ENCODE data around the gene GABBR1.

The GABBR1 gene

GRCh38 chr6:29617782-29618554 lies 15.0 kb downstream of the GABBR1 start:
- Histone ChIP-seq H3K36me3 (ENCODE audit: control insufficient read depth, insufficient read depth, low read length) (peaks cover 98% of the 10 kb centered on the region), H3K27ac (ENCODE audit: low read depth, low read length) (no peak overlapping the region), H3K4me1 (ENCODE audit: control insufficient read depth, insufficient read depth, low read length) (peaks cover 13% of the 10 kb centered on the region; the same call in 1 of the 2 replicates), H3K4me3 (ENCODE audit: low read depth, low read length) (no peak overlapping the region), H3K27me3 (ENCODE audit: control insufficient read depth, insufficient read depth, low read length) (no peaks in the 10 kb centered on the region), H3K9ac (ENCODE audit: low read length) (no peak overlapping the region), H3K9me3 (ENCODE audit: control insufficient read depth, insufficient read depth, low read depth, low read length) (no peaks in the 10 kb centered on the region)

GRCh38 chr6:29611426-29611825 lies 21.6 kb downstream of the GABBR1 start:
- Histone ChIP-seq H3K9ac (ENCODE audit: low read length) (no peak overlapping the region), H3K4me3 (ENCODE audit: low read depth, low read length) (no peak overlapping the region), H3K9me3 (ENCODE audit: control insufficient read depth, insufficient read depth, low read depth, low read length) (no peaks in the 10 kb centered on the region), H3K27ac (ENCODE audit: low read depth, low read length) (no peak overlapping the region; the same call in 1 of the 2 replicates), H3K4me1 (ENCODE audit: control insufficient read depth, insufficient read depth, low read length) (no peaks in the 10 kb centered on the region), H3K36me3 (ENCODE audit: control insufficient read depth, insufficient read depth, low read length) (peaks cover 98% of the 10 kb centered on the region), H3K27me3 (ENCODE audit: control insufficient read depth, insufficient read depth, low read length) (no peaks in the 10 kb centered on the region)

GRCh38 chr6:29610540-29610939 lies 22.4 kb downstream of the GABBR1 start:
- no peak overlapping the region for H3K9ac ChIP-seq (ENCODE audit: low read length)
- peaks cover 99% of the 10 kb centered on the region for H3K36me3 ChIP-seq (ENCODE audit: control insufficient read depth, insufficient read depth, low read length)
- no peaks in the 10 kb centered on the region for H3K27me3 ChIP-seq (ENCODE audit: control insufficient read depth, insufficient read depth, low read length)
- H3K9me3 ChIP-seq (ENCODE audit: control insufficient read depth, insufficient read depth, low read depth, low read length) = no peaks in the 10 kb centered on the region
- H3K27ac ChIP-seq (ENCODE audit: low read depth, low read length) = no peak overlapping the region
- no peaks in the 10 kb centered on the region for H3K4me1 ChIP-seq (ENCODE audit: control insufficient read depth, insufficient read depth, low read length)
- H3K4me3 ChIP-seq (ENCODE audit: low read depth, low read length) = no peak overlapping the region

- Histone ChIP-seq H3K27ac (ENCODE audit: low read depth, low read length) (no peak overlapping the region), H3K4me1 (ENCODE audit: control insufficient read depth, insufficient read depth, low read length) (no peaks in the 10 kb centered on the region; the same call in 1 of the 2 replicates), H3K4me3 (ENCODE audit: low read depth, low read length) (no peak overlapping the region), H3K9me3 (ENCODE audit: control insufficient read depth, insufficient read depth, low read depth, low read length) (no peaks in the 10 kb centered on the region), H3K9ac (ENCODE audit: low read length) (no peak overlapping the region), H3K27me3 (ENCODE audit: control insufficient read depth, insufficient read depth, low read length) (no peaks in the 10 kb centered on the region), H3K36me3 (ENCODE audit: control insufficient read depth, insufficient read depth, low read length) (peaks cover 99% of the 10 kb centered on the region)
Observed at GRCh38 chr6:29608131-29608530, 24.9 kb downstream of the GABBR1 start.

DNA sequence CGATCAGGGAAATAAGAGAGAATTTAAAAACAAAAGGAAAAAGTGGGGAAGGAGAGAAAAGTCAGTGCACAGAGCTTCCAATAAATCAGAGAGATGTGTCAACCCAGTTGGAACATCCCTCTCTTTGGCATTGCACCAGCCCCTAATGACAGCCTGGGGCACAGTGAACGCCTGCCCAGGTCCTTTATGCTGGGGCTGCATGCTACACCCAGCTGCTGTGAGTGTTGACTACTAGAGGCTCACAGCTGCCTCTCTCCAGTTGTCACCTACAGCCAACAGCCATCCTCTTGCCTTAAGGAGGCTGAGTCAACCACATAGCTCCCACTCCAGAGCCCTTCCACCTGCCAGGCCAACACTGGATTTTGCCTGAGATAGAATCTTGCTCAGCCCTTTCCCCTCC lies 29.1 kb downstream of the GABBR1 start:
- H3K27me3 ChIP-seq (ENCODE audit: control insufficient read depth, insufficient read depth, low read length) = no peaks in the 10 kb centered on the region
- H3K36me3 ChIP-seq (ENCODE audit: control insufficient read depth, insufficient read depth, low read length) = peaks cover 99% of the 10 kb centered on the region
- H3K9me3 ChIP-seq (ENCODE audit: control insufficient read depth, insufficient read depth, low read depth, low read length) = no peaks in the 10 kb centered on the region

GRCh38 chr6:29603456-29603855 lies 29.5 kb downstream of the GABBR1 start:
- H3K27ac ChIP-seq (ENCODE audit: low read depth, low read length) = no peak overlapping the region
- peaks cover 94% of the 10 kb centered on the region for H3K36me3 ChIP-seq (ENCODE audit: control insufficient read depth, insufficient read depth, low read length)
- no peaks in the 10 kb centered on the region for H3K27me3 ChIP-seq (ENCODE audit: control insufficient read depth, insufficient read depth, low read length)
- H3K4me1 ChIP-seq (ENCODE audit: control insufficient read depth, insufficient read depth, low read length) = no peaks in the 10 kb centered on the region; the same call in 1 of the 2 replicates
- no peak overlapping the region for H3K9ac ChIP-seq (ENCODE audit: low read length)
- H3K4me3 ChIP-seq (ENCODE audit: low read depth, low read length) = no peak overlapping the region
- no peaks in the 10 kb centered on the region for H3K9me3 ChIP-seq (ENCODE audit: control insufficient read depth, insufficient read depth, low read depth, low read length)

More for the DNA sequence above, 29.1 kb downstream of the GABBR1 start:
- no peak overlapping the region for H3K4me3 ChIP-seq (ENCODE audit: low read depth, low read length)
- no peak overlapping the region for H3K27ac ChIP-seq (ENCODE audit: low read depth, low read length)
- H3K9ac ChIP-seq (ENCODE audit: low read length) = no peak overlapping the region
- no peaks in the 10 kb centered on the region; the same call in 1 of the 2 replicates for H3K4me1 ChIP-seq (ENCODE audit: control insufficient read depth, insufficient read depth, low read length)

GRCh38 chr6:29602564-29603361 lies 30.2 kb downstream of the GABBR1 start:
- peaks cover 87% of the 10 kb centered on the region for H3K36me3 ChIP-seq (ENCODE audit: control insufficient read depth, insufficient read depth, low read length)
- H3K27ac ChIP-seq (ENCODE audit: low read depth, low read length) = no peak overlapping the region
- no peaks in the 10 kb centered on the region for H3K27me3 ChIP-seq (ENCODE audit: control insufficient read depth, insufficient read depth, low read length)
- no peaks in the 10 kb centered on the region; the same call in 1 of the 2 replicates for H3K4me1 ChIP-seq (ENCODE audit: control insufficient read depth, insufficient read depth, low read length)
- no peak overlapping the region for H3K9ac ChIP-seq (ENCODE audit: low read length)
- H3K9me3 ChIP-seq (ENCODE audit: control insufficient read depth, insufficient read depth, low read depth, low read length) = no peaks in the 10 kb centered on the region
- no peak overlapping the region for H3K4me3 ChIP-seq (ENCODE audit: low read depth, low read length)

GRCh38 chr6:29598172-29598747 lies 34.7 kb downstream of the GABBR1 start:
- Histone ChIP-seq H3K27me3 (ENCODE audit: control insufficient read depth, insufficient read depth, low read length) (no peaks in the 10 kb centered on the region), H3K9me3 (ENCODE audit: control insufficient read depth, insufficient read depth, low read depth, low read length) (no peaks in the 10 kb centered on the region), H3K36me3 (ENCODE audit: control insufficient read depth, insufficient read depth, low read length) (peaks cover 42% of the 10 kb centered on the region), H3K27ac (ENCODE audit: low read depth, low read length) (no peak overlapping the region), H3K9ac (ENCODE audit: low read length) (no peak overlapping the region), H3K4me3 (ENCODE audit: low read depth, low read length) (no peak overlapping the region), H3K4me1 (ENCODE audit: control insufficient read depth, insufficient read depth, low read length) (peaks cover 15% of the 10 kb centered on the region)

GRCh38 chr6:29597184-29597583 lies 35.8 kb downstream of the GABBR1 start:
- peaks cover 32% of the 10 kb centered on the region for H3K36me3 ChIP-seq (ENCODE audit: control insufficient read depth, insufficient read depth, low read length)

GRCh38 chr6:29596381-29596900 lies 36.5 kb downstream of the GABBR1 start:
- H3K4me3 ChIP-seq (ENCODE audit: low read depth, low read length) = no peak overlapping the region
- H3K27ac ChIP-seq (ENCODE audit: low read depth, low read length) = no peak overlapping the region
- no peaks in the 10 kb centered on the region for H3K27me3 ChIP-seq (ENCODE audit: control insufficient read depth, insufficient read depth, low read length)
- H3K9ac ChIP-seq (ENCODE audit: low read length) = no peak overlapping the region
- H3K9me3 ChIP-seq (ENCODE audit: control insufficient read depth, insufficient read depth, low read depth, low read length) = no peaks in the 10 kb centered on the region
- H3K4me1 ChIP-seq (ENCODE audit: control insufficient read depth, insufficient read depth, low read length) = peaks cover 19% of the 10 kb centered on the region
- peaks cover 24% of the 10 kb centered on the region for H3K36me3 ChIP-seq (ENCODE audit: control insufficient read depth, insufficient read depth, low read length)

More at GRCh38 chr6:29597184-29597583, 35.8 kb downstream of the GABBR1 start:
- Histone ChIP-seq H3K27ac (ENCODE audit: low read depth, low read length) (no peak overlapping the region), H3K9me3 (ENCODE audit: control insufficient read depth, insufficient read depth, low read depth, low read length) (no peaks in the 10 kb centered on the region), H3K4me1 (ENCODE audit: control insufficient read depth, insufficient read depth, low read length) (peaks cover 15% of the 10 kb centered on the region), H3K9ac (ENCODE audit: low read length) (no peak overlapping the region), H3K4me3 (ENCODE audit: low read depth, low read length) (no peak overlapping the region), H3K27me3 (ENCODE audit: control insufficient read depth, insufficient read depth, low read length) (no peaks in the 10 kb centered on the region)

Measured in HUES6 (cell line).